Naive thymus-derived CD4-positive, alpha-beta T cell (primary cell): ENCODE data around the gene APH1B. TPM values are rescaled to one million over a fixed set of nuclear protein-coding genes. Genes with fewer than 3 reads are reported as not detected.

Experiments
- ATAC-seq: fragments of 150-1000 bp; cut with Tn5 transposase; 2 replicates; pipeline ENCODE4 v1.10.0; 2021; ENCODE audit warnings: mild to moderate bottlenecking, moderate library complexity
- CTCF ChIA-PET: fragments of 350-600 bp; sonication (Branson Sonifier 250); formaldehyde crosslinking; loops from one replicate; lab custom pipeline; 2021; ENCODE audit warnings: antibody characterized with exemption; lab: Charles Lee
- POLR2A ChIA-PET: fragments of 350-600 bp; sonication (Branson Sonifier 250); formaldehyde crosslinking; loops from one replicate; lab custom pipeline; 2021; ENCODE audit warnings: antibody characterized with exemption, inconsistent platforms; lab: Charles Lee
- DNase-seq, 9 donors: peaks; one replicate each; pipeline versions ENCODE4 v3.0.0 to v3.0.0-alpha.2; 2020 to 2022; ENCODE audit warnings: mixed read lengths in 1 of 9
- H3K27ac ChIP-seq: one replicate; pipeline ENCODE4 v1.7.0; 2013; ENCODE audit warnings: mild to moderate bottlenecking, low read depth, low read length, moderate library complexity
- H3K27me3 ChIP-seq, 2 donors: one replicate each; pipeline ENCODE4 v1.7.0; 2013; ENCODE audit warnings: low read length in 2 of 2, mild to moderate bottlenecking in 2 of 2, moderate library complexity in 2 of 2; ENCODE audit not compliant: control insufficient read depth in 2 of 2, insufficient read depth in 2 of 2
- H3K36me3 ChIP-seq, 3 experiments: 1 replicate in 2 of 3; 2 replicates in 1 of 3; pipeline ENCODE4 v1.7.0; 2013; ENCODE audit warnings: low read length in 3 of 3, mild to moderate bottlenecking in 3 of 3, moderate library complexity in 1 of 3; ENCODE audit not compliant: insufficient read depth in 3 of 3, control insufficient read depth in 2 of 3
- H3K4me1 ChIP-seq, 2 donors: one replicate each; pipeline ENCODE4 v1.7.0; 2013; ENCODE audit warnings: low read length in 2 of 2, mild to moderate bottlenecking in 2 of 2, moderate library complexity in 1 of 2; ENCODE audit not compliant: control insufficient read depth in 2 of 2, insufficient read depth in 2 of 2
- H3K4me3 ChIP-seq: 2 replicates; pipeline ENCODE4 v1.7.0; 2013; ENCODE audit warnings: mild to moderate bottlenecking, low read length
- H3K9me3 ChIP-seq, 3 experiments: 1 replicate in 2 of 3; 2 replicates in 1 of 3; pipeline ENCODE4 v1.7.0; 2013; ENCODE audit warnings: low read length in 3 of 3; ENCODE audit not compliant: control insufficient read depth in 2 of 3
- H3K27ac Mint-ChIP-seq, 9 donors: one replicate each; pipeline ENCODE4 v1.8.0; 2020 to 2022; ENCODE audit warnings: mixed read lengths in 9 of 9, mild to moderate bottlenecking in 8 of 9, moderate library complexity in 5 of 9, inconsistent platforms in 2 of 9
- H3K27me3 Mint-ChIP-seq, 5 donors: one replicate each; pipeline ENCODE4 v1.8.0; 2021 to 2022; ENCODE audit warnings: mixed read lengths in 5 of 5, mild to moderate bottlenecking in 1 of 5
- H3K36me3 Mint-ChIP-seq, 5 donors: one replicate each; pipeline ENCODE4 v1.8.0; 2020 to 2022; ENCODE audit warnings: mixed read lengths in 5 of 5, mild to moderate bottlenecking in 3 of 5, inconsistent platforms in 1 of 5
- H3K4me1 Mint-ChIP-seq, 7 donors: one replicate each; pipeline ENCODE4 v1.8.0; 2020 to 2022; ENCODE audit warnings: mixed read lengths in 7 of 7, mild to moderate bottlenecking in 3 of 7, inconsistent platforms in 1 of 7
- H3K4me3 Mint-ChIP-seq, 10 donors: one replicate each; pipeline ENCODE4 v1.8.0; 2020 to 2022; ENCODE audit warnings: mild to moderate bottlenecking in 10 of 10, mixed read lengths in 10 of 10, moderate library complexity in 6 of 10, inconsistent platforms in 2 of 10
- H3K9me3 Mint-ChIP-seq, 11 donors: one replicate each; pipeline ENCODE4 v1.8.0; 2020 to 2022; ENCODE audit warnings: mixed read lengths in 11 of 11, mild to moderate bottlenecking in 4 of 11, inconsistent platforms in 1 of 11, moderate library complexity in 1 of 11
- intact Hi-C, 2 donors: fragments of 100-400 bp; cut with micrococcal nuclease; formaldehyde crosslinking; loops; one replicate each; pipeline ENCODE4 v1.15.1; 2023
- polyA plus RNA-seq, 2 donors: library from polyadenylated mRNA; unstranded; fragments of 300-500 nt; fragmentation: Illumina TruSeq; gene quantifications; one replicate each; pipeline ENCODE4 v1.2.3, GENCODE V29; 2021
- total RNA-seq, 6 experiments: library from RNA in 5 of 6; stranded (reverse) in 5 of 6; gene quantifications; 1 replicate in 5 of 6; 2 replicates in 1 of 6; pipeline ENCODE4 v1.2.3 and lab custom pipeline; 2021 to 2026

APH1B gene
- total and polyA plus RNA-seq, 7 experiments from 2014 or later, result 9.9 to 29.9 (median 17.3) TPM

- Histone ChIP-seq H3K9me3 (no peaks in the 10 kb centered on the region), H3K36me3 (peaks cover 5 to 25% (median 13%) of the 10 kb centered on the region in 3 experiments), H3K27ac (peak overlapping the region; percentile 66), H3K4me3 (no peak overlapping the region), H3K4me1 (peaks cover 10% of the 10 kb centered on the region in 2 donors), H3K27me3 (no peaks in the 10 kb centered on the region)
- Mint-ChIP-seq H3K9me3 (peaks cover 0 to 3% (median 0%) of the 10 kb centered on the region in 11 donors), H3K4me1 (peaks cover 24 to 82% (median 58%) of the 10 kb centered on the region in 7 donors), H3K27ac (peak overlapping the region; percentile 68 to 92 (median 85)), H3K4me3 (peak overlapping the region in 7 of 10 donors; percentile 15 to 65 (median 42)), H3K36me3 (peaks cover 10 to 50% (median 34%) of the 10 kb centered on the region in 5 donors), H3K27me3 (no peaks in the 10 kb centered on the region)
- peak in 7 of 9 donors; percentile 17 to 61 (median 37) for DNase-seq
- intact Hi-C loops, result loop anchor here in 1 of 2 donors (1.0 to 5.0 kb wide), 4 partner anchors 32 to 78 kb away; partner anchors contain the start of gene APH1B
- ChIA-PET CTCF (interaction anchor here (0.5 to 1.4 kb wide), 10 partner anchors 11 to 190 kb away, joined by 3 to 5 read pairs (median 3); no protein-coding TSS in a partner anchor), POLR2A (interaction anchor here (0.8 to 1.4 kb wide), 7 partner anchors 27 to 88 kb away, joined by 3 to 7 read pairs (median 4); partner anchors contain the start of gene RPS27L)
- ATAC-seq, result peak; percentile 81
Observed at GRCh38 chr15:63244976-63245645, 32.3 kb upstream of the APH1B start.

- DNase-seq (no peak), ATAC-seq (peak; percentile 79)
- Mint-ChIP-seq H3K4me3 (peak overlapping the region in 1 of 10 donors; percentile 44), H3K9me3 (peaks cover 0 to 3% (median 0%) of the 10 kb centered on the region in 11 donors), H3K27me3 (no peaks in the 10 kb centered on the region), H3K36me3 (peaks cover 10 to 60% (median 38%) of the 10 kb centered on the region in 5 donors), H3K4me1 (peaks cover 18 to 75% (median 54%) of the 10 kb centered on the region in 7 donors), H3K27ac (peak overlapping the region in 4 of 9 donors; percentile 39 to 72 (median 58))
- Histone ChIP-seq H3K27ac (no peak overlapping the region), H3K36me3 (peaks cover 11 to 41% (median 13%) of the 10 kb centered on the region in 3 experiments), H3K9me3 (no peaks in the 10 kb centered on the region), H3K4me1 (peaks cover 8 to 10% of the 10 kb centered on the region in 2 donors), H3K4me3 (no peak overlapping the region), H3K27me3 (no peaks in the 10 kb centered on the region)
- POLR2A ChIA-PET, result interaction anchor here (0.6 to 2.1 kb wide), 6 partner anchors 14 to 714 kb away, joined by 3 to 5 read pairs (median 4); no protein-coding TSS in a partner anchor
- CTCF ChIA-PET, result interaction anchor here (0.6 to 1.2 kb wide), 3 partner anchors 16 to 201 kb away, joined by 3 read pairs; no protein-coding TSS in a partner anchor
- intact Hi-C loops, result loop anchor here in 1 of 2 donors (5.0 kb wide), 1 partner anchor 35 kb away; no protein-coding TSS in a partner anchor
Observed at GRCh38 chr15:63246691-63247469, 30.5 kb upstream of the APH1B start.

GRCh38 chr15:63250312-63250965, 27.0 kb upstream of the APH1B start:
- Histone ChIP-seq H3K4me3 (no peak overlapping the region), H3K27ac (no peak overlapping the region), H3K36me3 (peaks cover 11 to 46% (median 13%) of the 10 kb centered on the region in 3 experiments), H3K27me3 (no peaks in the 10 kb centered on the region), H3K4me1 (no peaks in the 10 kb centered on the region), H3K9me3 (no peaks in the 10 kb centered on the region)
- Mint-ChIP-seq H3K27ac (peak overlapping the region in 1 of 9 donors; percentile 7), H3K27me3 (no peaks in the 10 kb centered on the region), H3K9me3 (peaks cover 0 to 3% (median 0%) of the 10 kb centered on the region in 11 donors), H3K36me3 (peaks cover 10 to 55% (median 28%) of the 10 kb centered on the region in 5 donors), H3K4me1 (peaks cover 15 to 53% (median 25%) of the 10 kb centered on the region in 7 donors), H3K4me3 (no peak overlapping the region)
- POLR2A ChIA-PET, result interaction anchor here (0.6 kb wide), 1 partner anchor 11 kb away, joined by 4 read pairs; no protein-coding TSS in a partner anchor
- intact Hi-C loops, result no loop called here
- ATAC-seq, result no peak
- DNase-seq, result no peak
- CTCF ChIA-PET, result no interaction called here

- Histone ChIP-seq H3K9me3 (no peaks in the 10 kb centered on the region), H3K4me3 (no peak overlapping the region), H3K36me3 (peaks cover 5 to 46% (median 6%) of the 10 kb centered on the region in 3 experiments), H3K27me3 (no peaks in the 10 kb centered on the region), H3K27ac (no peak overlapping the region), H3K4me1 (no peaks in the 10 kb centered on the region)
- intact Hi-C loops, result no loop called here
- Mint-ChIP-seq H3K4me1 (peaks cover 15 to 47% (median 21%) of the 10 kb centered on the region in 7 donors), H3K27me3 (no peaks in the 10 kb centered on the region), H3K36me3 (peaks cover 5 to 58% (median 21%) of the 10 kb centered on the region in 5 donors), H3K27ac (peak overlapping the region in 2 of 9 donors; percentile 3 to 30), H3K9me3 (peaks cover 0 to under 1% (median 0%) of the 10 kb centered on the region in 11 donors), H3K4me3 (no peak overlapping the region)
- POLR2A ChIA-PET, result interaction anchor here (0.7 to 1.5 kb wide), 2 partner anchors 59 to 236 kb away, joined by 4 to 8 read pairs; no protein-coding TSS in a partner anchor
- ATAC-seq (no peak), DNase-seq (no peak)
- CTCF ChIA-PET, result no interaction called here
Observed at GRCh38 chr15:63251701-63252100, 25.7 kb upstream of the APH1B start.

GRCh38 chr15:63252292-63252691, 25.1 kb upstream of the APH1B start:
- H3K27me3 ChIP-seq, result no peaks in the 10 kb centered on the region
- no peak for DNase-seq
- intact Hi-C loops, result no loop called here
- ChIA-PET POLR2A (interaction anchor here (0.7 to 1.5 kb wide), 2 partner anchors 60 to 235 kb away, joined by 4 to 8 read pairs; no protein-coding TSS in a partner anchor), CTCF (no interaction called here)
- Mint-ChIP-seq H3K9me3 (no peaks in the 10 kb centered on the region), H3K27me3 (no peaks in the 10 kb centered on the region), H3K4me1 (peaks cover 10 to 41% (median 17%) of the 10 kb centered on the region in 7 donors), H3K4me3 (no peak overlapping the region), H3K27ac (peak overlapping the region in 1 of 9 donors; percentile 49), H3K36me3 (peaks cover 4 to 52% (median 20%) of the 10 kb centered on the region in 5 donors)
- no peak overlapping the region for H3K4me3 ChIP-seq
- H3K36me3 ChIP-seq, result peaks cover under 1 to 48% (median 5%) of the 10 kb centered on the region in 3 experiments
- H3K4me1 ChIP-seq, result no peaks in the 10 kb centered on the region
- no peak for ATAC-seq
- no peaks in the 10 kb centered on the region for H3K9me3 ChIP-seq
- H3K27ac ChIP-seq, result no peak overlapping the region
